ENCODE data around the gene TRAPPC2L.

- TF ChIP-seq CTCF (IDR thresholded peaks at IDR 0.05; ENCODE audit: poor library complexity), result no peak
- TF ChIP-seq EZH2 (IDR thresholded peaks at IDR 0.05; ENCODE audit: borderline replicate concordance), result no peak
- TF ChIP-seq EZH2phosphoT487 (IDR thresholded peaks at IDR 0.05; ENCODE audit: low read depth, severe bottlenecking, unreplicated experiment), result no peak
Measured at GRCh38 chr16:88874938-88875599, 18.1 kb downstream of the TRAPPC2L start.

Data from hepatocyte (in vitro differentiated cells).